HG02973 (cell line): ENCODE results near the gene PVALB.

Experiments used
- ATAC-seq: cut with Tn5 transposase; IDR thresholded peaks from one replicate; pipeline ENCODE4 v1.9.1; 2021; ENCODE audit warnings: moderate library complexity; ENCODE audit not compliant: unreplicated experiment

PVALB gene

GRCh38 chr22:36815558-36816338, 1.1 kb downstream of the PVALB start:
- no peak for ATAC-seq

DNA sequence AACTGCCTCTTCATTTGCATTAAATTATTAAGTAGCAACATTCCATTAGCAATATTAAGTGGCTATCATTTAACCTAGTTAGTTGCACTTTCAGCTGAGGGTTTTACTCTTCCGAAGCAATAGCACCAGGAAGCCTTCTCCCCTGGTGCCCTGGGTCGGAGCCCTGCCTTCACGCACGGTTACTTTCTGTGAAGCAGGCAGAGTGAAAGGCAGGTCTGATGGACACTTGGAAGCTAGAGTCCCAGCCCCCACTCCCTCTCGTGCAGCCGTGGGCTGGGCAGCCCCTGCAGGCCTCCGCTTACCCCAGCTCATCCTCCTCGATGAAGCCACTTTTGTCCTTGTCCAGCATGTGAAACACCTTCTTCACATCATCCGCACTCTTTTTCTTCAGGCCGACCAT, 2.0 kb downstream of the PVALB start:
- no peak for ATAC-seq

DNA sequence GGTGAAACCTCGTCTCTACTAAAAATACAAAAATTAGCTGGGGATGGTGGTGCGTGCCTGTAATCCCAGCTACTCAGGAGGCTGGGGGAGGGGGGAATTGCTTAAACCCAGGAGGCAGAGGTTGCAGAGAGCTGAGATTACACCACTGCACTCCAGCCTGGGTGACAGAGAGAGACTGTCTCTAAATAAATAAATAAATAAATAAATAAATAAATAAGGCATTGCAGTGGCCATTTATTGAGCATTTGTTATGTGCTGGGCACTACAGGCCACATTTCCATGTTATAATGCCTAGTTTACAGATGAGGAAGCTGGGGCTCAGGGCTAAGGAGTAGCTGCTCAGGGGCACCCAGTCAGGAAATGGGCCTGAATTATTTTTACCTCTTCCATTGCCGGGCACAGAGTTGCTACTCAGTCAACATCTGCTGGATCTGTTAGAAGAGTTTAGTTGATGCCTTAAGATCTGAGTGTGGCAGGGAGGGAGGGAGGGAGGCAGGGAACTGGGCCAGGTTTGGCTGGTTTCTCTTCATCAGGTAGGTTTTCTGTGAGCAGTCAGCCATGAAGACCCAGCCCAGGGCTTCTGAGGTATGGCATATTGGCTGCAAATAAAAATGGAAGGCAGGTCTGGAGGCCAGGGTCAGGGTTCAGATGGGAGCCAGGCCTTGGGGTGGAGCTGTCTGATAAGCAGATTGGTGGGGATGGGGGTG, 5.6 kb downstream of the PVALB start:
- ATAC-seq: no peak

DNA sequence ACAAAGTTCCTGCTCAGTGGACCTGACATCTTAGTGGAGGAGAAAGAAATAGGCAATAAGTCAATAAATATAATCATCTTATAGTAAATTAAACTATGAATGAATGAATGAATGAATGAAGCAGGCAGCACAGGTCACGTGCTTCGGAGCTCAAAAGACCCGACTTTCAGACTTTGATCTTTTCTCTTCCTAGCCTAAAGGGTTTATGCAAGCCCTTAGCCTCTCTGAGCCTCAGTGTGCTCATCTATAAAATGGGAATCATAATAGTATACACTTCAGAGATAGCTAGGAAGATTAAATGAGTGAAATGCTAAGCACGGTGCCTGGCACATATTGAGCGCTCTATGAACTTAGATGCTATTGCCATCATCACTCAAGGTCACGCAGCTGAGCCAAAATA, 7.5 kb downstream of the PVALB start:
- ATAC-seq: no peak

- ATAC-seq: no peak
Observed at GRCh38 chr22:36808721-36809344, 8.0 kb downstream of the PVALB start.

GRCh38 chr22:36807627-36808026, 9.2 kb downstream of the PVALB start:
- no peak for ATAC-seq

DNA sequence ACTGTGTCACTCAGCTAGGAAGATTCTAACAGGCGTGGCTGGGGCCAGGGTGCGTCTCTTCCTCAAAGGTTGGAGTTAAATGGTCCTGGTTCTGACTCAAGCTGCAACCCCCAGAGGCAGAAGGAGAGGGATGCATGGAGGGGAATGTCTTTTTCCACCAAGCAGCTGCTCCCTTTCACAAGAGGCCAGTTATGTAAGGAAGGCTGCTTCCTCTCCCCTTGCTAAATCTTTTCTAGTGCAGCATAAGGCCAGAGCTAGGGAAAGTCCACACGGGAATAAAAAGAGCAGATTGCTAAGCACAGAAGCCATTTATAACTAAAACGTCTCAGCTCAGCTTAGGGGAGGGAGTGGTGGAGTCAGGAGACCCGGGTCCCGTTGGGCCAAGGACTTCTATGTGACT, 10.0 kb downstream of the PVALB start:
- no peak for ATAC-seq

GRCh38 chr22:36803358-36803757, 13.5 kb downstream of the PVALB start:
- no peak for ATAC-seq

- no peak for ATAC-seq
Observed at GRCh38 chr22:36798674-36799066, 18.2 kb downstream of the PVALB start.

- no peak for ATAC-seq
Observed at GRCh38 chr22:36797911-36798673, 18.7 kb downstream of the PVALB start.

GRCh38 chr22:36797374-36797773, 19.5 kb downstream of the PVALB start:
- no peak for ATAC-seq

GRCh38 chr22:36796552-36797175, 20.2 kb downstream of the PVALB start:
- ATAC-seq: no peak

DNA sequence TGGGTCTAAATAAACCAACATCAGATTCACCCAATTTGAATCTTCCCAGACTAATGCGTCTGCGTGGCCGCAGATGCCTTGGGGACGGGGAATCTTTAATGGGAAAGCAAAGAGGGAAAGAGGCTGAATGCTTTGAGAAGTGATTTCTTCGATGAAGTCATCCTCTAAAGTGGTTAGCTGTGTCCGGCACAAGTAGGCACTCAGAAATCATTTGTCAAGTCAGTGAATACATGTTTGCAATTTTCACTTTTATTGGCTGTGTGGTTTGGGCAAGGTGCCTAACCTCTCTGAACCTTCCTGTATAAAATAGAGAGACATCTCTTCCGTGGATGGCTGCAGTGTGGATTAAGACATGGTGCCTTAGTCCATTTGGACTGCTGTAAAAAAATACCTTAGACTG, 21.2 kb downstream of the PVALB start:
- ATAC-seq: no peak

- no peak for ATAC-seq
Observed at GRCh38 chr22:36790648-36791047, 26.2 kb downstream of the PVALB start.

DNA sequence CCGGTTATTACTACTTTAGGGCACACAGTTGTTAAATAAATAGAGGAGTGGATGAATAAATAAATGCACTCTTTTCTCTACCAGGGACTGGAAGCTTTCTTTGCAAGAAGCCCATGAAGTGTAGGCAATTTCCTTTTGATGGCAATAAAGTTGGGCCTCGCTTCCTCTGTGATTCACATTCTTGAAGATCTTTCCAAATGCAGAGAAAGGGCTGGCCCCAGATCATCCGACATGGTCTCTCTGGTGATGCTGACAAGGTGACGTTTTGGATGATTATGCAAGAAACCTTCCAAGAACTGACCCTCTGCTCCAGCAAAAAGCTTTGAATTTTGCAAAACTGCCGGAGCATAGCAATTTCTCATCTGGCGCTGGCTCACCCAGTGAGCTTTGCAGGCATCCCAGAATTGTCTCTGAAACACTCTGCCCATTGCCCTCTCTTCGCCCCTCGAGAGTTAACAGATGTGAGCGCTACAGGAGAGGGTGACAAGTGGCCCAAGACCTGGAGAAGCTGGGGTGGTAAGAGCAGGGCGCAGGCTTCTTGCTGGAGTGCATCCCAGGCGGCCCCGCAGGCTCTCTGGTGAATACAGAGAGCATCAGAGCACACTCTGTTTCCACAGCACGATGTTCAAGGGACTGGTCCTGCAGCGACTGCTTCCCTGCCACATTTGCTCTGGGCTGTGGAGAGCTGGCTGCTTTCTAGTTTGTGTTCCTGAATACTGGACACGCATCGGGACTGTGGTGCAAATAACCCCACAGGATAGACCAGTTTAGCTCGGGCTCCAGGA, 29.4 kb downstream of the PVALB start:
- ATAC-seq: no peak

DNA sequence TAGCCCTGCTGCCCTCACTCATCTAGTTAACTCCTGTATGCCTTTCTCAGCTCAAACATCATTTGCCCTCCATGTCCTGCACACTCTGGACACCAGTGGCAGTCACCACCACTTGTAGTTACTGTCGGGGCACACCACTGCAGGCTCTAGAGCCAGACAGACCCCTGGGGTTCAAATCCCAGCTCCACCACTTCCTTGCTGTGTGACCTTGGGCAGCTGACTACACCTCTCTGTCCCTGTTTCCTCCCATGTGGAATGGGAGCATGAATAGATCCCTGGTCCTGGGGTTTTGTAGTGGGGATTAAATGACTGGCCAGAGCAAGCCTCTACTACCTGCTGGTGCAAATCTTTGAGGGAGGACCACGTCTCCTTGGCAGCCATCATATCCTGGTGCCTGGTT, 33.1 kb downstream of the PVALB start:
- no peak for ATAC-seq

- peak; percentile 53 for ATAC-seq
Observed at GRCh38 chr22:36781656-36782627, 34.9 kb downstream of the PVALB start.

GRCh38 chr22:36778020-36778419, 38.8 kb downstream of the PVALB start:
- ATAC-seq: no peak

DNA sequence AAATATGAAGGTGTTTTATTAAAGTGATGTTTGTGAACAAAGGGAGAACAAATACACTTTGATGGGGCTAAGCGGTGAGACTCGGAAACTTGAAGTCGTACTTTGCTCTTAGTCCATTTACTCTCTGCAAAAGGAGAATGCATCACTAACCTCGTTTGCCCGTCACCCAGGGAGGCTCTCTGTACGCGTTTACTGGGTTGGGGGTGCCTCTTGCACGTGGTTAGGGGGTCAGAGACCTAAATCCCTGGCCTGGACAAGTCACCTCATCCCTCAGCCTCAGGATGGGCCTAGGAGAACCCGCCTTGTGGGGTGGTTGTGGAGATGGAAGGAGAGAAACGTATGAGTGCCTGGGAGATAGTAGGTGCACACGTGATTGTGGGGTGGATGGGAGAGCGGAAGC, 40.1 kb downstream of the PVALB start:
- ATAC-seq: no peak
